ENCODE results near the gene ELAVL3.

ELAVL3 gene

DNA sequence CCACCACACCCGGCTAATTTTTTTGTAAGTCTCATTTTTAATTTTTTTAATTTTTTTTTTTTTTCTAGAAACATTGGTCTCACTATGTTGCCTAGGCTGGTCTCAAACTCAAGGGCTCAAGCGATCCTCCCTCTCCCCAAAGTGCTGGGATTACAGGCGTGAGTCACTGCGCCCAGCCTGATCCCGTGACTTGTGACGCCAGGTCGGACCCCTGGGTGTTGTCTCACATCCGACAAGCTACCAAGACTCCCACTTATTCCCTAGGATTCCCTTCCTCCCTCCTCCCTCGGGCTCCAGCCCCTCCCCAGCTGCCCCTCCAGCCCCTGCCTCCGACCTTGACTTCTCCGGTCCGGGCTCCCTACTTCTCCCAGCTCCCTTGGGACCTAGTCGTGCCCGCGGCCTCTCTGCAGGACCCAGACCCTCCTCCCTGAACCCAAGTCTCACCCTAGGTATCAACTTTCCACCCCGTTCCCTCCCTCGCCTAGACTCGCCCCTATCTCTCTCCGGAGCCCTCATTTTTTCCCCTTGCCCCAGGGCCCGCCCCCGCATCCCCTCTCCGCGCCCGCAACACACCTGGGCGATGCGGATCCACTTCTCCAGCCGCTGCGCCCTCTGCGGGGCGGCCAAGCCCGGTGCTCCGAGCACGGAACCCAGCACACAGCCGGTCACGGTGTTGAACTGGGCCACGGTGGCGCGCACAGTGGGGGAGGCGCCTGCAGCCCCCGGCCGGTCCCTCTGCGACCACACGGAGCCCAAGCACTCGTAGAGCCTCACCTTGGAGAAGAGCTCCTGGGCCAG is 74.8 kb downstream of the ELAVL3 start:
- no peak for DNase-seq

- no peak for DNase-seq
Observed at GRCh38 chr19:11404588-11405222, 76.1 kb downstream of the ELAVL3 start.

DNA sequence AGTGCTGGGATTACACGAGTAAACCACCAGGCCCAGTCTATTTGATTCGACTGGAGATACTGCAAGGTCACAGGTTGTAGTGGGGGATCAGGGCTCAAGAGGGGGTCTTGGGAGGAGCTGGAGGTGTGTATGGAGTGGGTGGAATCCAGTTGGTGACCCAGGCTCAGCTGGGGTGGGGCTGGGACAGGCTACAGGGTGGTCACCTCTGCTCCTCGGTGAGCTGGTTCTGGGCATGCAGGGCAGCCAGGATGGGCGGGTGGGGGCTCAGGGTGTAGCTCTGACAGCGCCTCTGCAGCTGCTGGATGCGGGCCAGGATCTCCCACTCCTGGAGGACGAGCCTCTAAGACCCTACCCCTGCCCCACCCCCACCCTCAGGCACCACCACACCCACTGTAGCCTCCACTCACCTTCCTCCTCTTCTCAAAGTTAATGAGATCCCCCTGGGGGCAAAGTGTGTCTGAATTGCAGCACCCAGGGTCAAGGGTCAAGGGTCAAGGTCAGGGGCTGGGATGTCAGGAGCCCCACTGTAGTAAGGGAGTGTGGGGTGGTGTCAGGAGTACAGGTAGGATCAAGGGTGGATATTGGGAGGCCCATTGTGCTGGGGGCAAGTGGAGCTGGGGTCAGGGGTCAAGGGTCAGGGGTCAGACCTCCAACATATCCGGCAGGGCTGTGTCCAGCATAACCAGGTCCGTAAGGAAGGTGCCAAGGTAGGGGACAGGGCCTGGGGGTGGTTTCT is 78.9 kb downstream of the ELAVL3 start:
- DNase-seq, result no peak

Data from fibroblast of skin of right biceps (primary cell).